ENCODE results near the gene HDAC9.

DNA sequence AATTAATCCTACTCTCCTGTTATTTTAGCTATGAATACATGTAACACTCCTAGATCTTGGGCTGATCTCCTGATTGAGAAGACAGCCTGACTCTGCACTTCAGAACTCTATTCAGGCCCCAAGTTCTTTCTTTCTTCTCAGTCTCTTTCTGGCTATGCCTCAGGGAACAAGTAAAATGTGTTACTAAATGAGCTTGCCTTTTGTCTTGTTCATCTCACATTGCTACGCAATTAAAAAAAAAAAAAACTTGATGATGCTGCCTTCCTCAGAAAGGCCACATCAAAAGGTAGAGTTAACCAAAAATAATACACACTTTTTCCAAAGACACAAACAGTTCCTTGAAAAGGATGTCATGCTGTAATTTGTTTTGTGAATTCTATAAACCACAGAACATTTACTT, 363.8 kb downstream of the HDAC9 start:
- TF ChIP-seq, protein P1, sequence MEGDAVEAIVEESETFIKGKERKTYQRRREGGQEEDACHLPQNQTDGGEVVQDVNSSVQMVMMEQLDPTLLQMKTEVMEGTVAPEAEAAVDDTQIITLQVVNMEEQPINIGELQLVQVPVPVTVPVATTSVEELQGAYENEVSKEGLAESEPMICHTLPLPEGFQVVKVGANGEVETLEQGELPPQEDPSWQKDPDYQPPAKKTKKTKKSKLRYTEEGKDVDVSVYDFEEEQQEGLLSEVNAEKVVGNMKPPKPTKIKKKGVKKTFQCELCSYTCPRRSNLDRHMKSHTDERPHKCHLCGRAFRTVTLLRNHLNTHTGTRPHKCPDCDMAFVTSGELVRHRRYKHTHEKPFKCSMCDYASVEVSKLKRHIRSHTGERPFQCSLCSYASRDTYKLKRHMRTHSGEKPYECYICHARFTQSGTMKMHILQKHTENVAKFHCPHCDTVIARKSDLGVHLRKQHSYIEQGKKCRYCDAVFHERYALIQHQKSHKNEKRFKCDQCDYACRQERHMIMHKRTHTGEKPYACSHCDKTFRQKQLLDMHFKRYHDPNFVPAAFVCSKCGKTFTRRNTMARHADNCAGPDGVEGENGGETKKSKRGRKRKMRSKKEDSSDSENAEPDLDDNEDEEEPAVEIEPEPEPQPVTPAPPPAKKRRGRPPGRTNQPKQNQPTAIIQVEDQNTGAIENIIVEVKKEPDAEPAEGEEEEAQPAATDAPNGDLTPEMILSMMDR (IDR thresholded peaks at IDR 0.05; ENCODE audit: borderline replicate concordance, extremely low read depth, low read length, poor library complexity, severe bottlenecking), result no peak
- no peak for TF ChIP-seq EZH2 (IDR thresholded peaks at IDR 0.05; ENCODE audit: borderline replicate concordance, low read depth, low read length, severe bottlenecking)

All from DND-41 (cell line).